ENCODE data around the gene PAAF1.

Gene PAAF1

DNA sequence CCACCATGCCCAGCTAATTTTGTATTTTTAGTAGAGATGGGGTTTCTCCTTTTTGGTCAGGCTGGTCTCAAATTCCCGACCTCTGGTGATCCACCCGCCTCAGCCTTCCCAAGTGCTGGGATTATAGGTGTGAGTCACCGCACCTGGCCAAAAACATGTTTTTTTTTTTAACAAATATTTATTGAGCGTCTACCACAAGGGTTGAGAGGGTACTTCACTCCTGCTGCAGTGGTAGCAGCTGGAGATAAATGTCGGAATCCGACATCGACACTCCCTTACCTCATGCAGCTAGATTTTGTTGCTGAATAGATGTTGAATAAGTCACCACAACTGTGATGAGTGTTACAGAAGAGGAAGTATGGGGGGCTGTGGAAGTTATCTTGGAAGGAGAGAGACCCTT, 75.0 kb downstream of the PAAF1 start:
- no peak for DNase-seq (ENCODE audit: extremely low read depth, insufficient read length)
- TF ChIP-seq, protein P1, sequence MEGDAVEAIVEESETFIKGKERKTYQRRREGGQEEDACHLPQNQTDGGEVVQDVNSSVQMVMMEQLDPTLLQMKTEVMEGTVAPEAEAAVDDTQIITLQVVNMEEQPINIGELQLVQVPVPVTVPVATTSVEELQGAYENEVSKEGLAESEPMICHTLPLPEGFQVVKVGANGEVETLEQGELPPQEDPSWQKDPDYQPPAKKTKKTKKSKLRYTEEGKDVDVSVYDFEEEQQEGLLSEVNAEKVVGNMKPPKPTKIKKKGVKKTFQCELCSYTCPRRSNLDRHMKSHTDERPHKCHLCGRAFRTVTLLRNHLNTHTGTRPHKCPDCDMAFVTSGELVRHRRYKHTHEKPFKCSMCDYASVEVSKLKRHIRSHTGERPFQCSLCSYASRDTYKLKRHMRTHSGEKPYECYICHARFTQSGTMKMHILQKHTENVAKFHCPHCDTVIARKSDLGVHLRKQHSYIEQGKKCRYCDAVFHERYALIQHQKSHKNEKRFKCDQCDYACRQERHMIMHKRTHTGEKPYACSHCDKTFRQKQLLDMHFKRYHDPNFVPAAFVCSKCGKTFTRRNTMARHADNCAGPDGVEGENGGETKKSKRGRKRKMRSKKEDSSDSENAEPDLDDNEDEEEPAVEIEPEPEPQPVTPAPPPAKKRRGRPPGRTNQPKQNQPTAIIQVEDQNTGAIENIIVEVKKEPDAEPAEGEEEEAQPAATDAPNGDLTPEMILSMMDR (IDR thresholded peaks at IDR 0.05; ENCODE audit: insufficient read depth, low read length, poor library complexity, severe bottlenecking): no peak
- Histone ChIP-seq H3K27me3 (replicated peaks; ENCODE audit: control insufficient read depth, insufficient read depth, low read length) (no peaks in the 10 kb centered on the region), H3K4me3 (replicated peaks; ENCODE audit: low read depth, low read length) (no peak overlapping the region), H3K36me3 (ENCODE audit: control insufficient read depth, insufficient read depth, low read length) (no peaks in the 10 kb centered on the region)

DNA sequence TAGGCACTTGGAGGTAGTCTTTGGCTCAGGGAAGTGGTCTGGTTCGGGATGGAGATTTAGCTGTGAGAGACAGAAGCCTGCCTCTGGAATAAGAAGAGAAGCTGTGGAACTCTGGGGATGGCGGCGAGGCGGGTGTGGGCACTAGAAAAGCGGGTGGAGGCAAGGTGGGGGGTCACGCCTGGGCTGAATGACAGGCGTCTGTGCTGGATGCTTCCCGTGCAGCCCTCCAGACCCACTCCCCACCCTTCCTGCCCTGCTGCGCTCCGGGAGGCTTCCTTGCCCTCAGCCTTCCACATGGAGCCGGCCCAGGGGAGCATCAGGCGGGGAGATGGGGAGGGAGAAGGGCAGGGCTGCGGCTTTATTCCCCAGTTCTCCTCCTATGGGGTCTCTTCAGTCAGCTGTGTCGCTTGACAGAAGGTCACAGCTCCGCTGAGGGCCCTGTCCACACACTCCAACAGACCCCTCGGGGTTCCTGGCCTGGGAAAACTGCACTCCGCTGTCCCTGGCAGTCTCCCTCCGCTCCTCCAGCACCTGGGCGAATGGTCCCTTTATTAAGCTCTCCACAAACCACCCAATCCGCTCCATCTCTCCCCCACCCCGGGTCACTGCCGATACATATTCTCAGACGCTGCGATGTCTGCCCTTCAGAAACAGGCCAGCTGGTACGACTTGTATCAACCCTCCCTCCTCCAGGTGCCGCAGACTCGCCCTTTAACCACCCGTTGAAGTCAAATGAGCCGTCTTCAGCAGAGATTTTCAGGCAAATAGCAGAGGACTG, 80.3 kb downstream of the PAAF1 start:
- H3K27me3 ChIP-seq (replicated peaks; ENCODE audit: control insufficient read depth, insufficient read depth, low read length): no peaks in the 10 kb centered on the region; the same call in 1 of the 2 replicates
- H3K4me3 ChIP-seq (replicated peaks; ENCODE audit: low read depth, low read length): no peak overlapping the region
- no peaks in the 10 kb centered on the region for H3K36me3 ChIP-seq (ENCODE audit: control insufficient read depth, insufficient read depth, low read length)
- DNase-seq (ENCODE audit: extremely low read depth, insufficient read length): no peak
- TF ChIP-seq, protein P1 (IDR thresholded peaks at IDR 0.05; ENCODE audit: insufficient read depth, low read length, poor library complexity, severe bottlenecking): no peak

DNA sequence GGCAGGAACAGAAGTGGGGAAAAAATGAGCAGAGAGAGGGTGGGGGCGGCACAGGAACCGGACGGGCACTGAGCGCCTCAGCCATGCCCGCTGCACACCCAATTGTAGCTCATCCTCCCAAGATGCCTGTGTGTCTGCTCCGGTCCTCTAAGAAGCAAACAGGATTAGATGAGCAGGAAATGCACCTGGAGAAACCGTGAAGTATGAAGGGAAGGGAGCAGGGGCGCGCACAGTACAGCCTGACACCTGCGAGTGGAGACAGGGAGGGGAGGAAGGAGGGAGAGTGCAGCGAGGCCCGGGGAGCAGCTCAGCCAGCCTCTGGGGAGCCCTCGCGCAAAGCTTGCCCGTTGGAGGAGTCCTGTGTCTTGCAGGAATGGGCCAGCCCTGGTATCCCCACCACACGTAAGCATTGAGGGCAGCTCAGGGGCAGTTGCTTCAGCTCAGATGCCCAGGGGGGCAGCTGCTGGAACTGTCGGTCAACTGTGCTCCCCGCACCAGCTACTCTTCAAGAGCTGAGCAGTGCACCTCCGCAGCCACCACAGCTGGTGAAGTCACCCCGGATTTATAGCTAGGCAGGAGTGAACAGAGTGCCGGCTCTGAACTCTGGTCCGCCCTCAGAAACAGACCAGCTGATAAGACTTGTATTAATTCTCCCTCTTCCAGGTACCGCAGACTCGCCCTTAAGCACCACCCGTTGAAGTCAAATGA, 81.0 kb downstream of the PAAF1 start:
- H3K27me3 ChIP-seq (replicated peaks; ENCODE audit: control insufficient read depth, insufficient read depth, low read length): no peaks in the 10 kb centered on the region; the same call in 1 of the 2 replicates
- DNase-seq (ENCODE audit: extremely low read depth, insufficient read length): no peak
- no peak overlapping the region for H3K4me3 ChIP-seq (replicated peaks; ENCODE audit: low read depth, low read length)
- H3K36me3 ChIP-seq (ENCODE audit: control insufficient read depth, insufficient read depth, low read length): no peaks in the 10 kb centered on the region
- TF ChIP-seq, protein P1 (IDR thresholded peaks at IDR 0.05; ENCODE audit: insufficient read depth, low read length, poor library complexity, severe bottlenecking): no peak

DNA sequence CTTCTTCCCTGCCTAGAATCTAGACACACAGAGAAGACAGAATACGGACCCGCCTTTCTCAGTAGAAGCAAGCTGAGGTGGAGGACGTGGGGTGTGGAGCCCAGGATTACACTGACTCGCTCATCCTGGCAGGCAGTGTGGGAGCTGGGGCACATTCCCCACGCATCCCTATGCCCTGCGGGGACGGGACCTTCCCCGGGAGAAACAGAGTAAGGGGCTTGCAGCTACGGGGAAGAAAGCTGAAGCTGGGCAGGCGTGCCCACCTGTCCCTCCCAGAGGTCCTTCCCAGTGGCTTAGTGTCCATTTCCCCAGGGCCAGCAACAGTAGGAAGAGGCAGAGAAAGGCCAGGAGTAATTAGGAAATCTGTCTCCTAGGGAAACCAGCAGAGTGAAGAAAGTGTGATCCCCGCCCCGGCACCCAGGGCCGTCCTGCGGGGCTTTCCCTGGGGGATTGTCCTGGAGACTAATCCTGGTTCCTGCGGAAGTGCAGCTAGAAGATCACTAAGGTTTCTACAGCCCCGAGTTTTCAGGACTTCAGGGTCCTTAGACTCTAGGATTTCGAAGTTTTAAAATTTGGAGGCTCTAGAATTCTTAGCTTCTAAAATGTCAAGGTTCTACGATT, 81.8 kb downstream of the PAAF1 start:
- no peak overlapping the region for H3K4me3 ChIP-seq (replicated peaks; ENCODE audit: low read depth, low read length)
- TF ChIP-seq, protein P1 (IDR thresholded peaks at IDR 0.05; ENCODE audit: insufficient read depth, low read length, poor library complexity, severe bottlenecking): no peak
- no peaks in the 10 kb centered on the region; the same call in 1 of the 2 replicates for H3K27me3 ChIP-seq (replicated peaks; ENCODE audit: control insufficient read depth, insufficient read depth, low read length)
- DNase-seq (ENCODE audit: extremely low read depth, insufficient read length): no peak
- H3K36me3 ChIP-seq (ENCODE audit: control insufficient read depth, insufficient read depth, low read length): no peaks in the 10 kb centered on the region

DNA sequence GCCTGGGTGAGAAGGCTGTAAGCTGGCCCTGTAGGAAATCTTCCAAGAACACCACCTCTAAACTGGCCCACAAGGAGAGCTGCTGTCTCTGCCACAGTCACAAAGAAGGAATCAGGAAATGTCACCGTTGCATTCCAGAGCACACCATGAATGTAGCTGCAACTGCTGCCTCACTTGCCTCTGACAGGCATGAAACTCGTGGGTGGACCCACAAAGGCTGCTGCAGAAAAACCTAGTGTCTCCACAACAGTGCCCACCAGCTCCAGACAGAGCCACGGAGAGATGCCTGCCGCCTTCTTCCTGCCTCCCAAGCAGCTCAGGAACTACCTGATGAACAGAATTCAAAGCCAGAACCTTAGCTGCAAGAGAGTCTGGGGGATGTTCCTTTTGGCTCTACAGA, 84.5 kb downstream of the PAAF1 start:
- H3K4me3 ChIP-seq (replicated peaks; ENCODE audit: low read depth, low read length): no peak overlapping the region
- H3K36me3 ChIP-seq (ENCODE audit: control insufficient read depth, insufficient read depth, low read length): no peaks in the 10 kb centered on the region
- TF ChIP-seq, protein P1 (IDR thresholded peaks at IDR 0.05; ENCODE audit: insufficient read depth, low read length, poor library complexity, severe bottlenecking): no peak
- no peak for DNase-seq (ENCODE audit: extremely low read depth, insufficient read length)
- no peaks in the 10 kb centered on the region; the same call in 1 of the 2 replicates for H3K27me3 ChIP-seq (replicated peaks; ENCODE audit: control insufficient read depth, insufficient read depth, low read length)
